Nephron progenitor cell (in vitro differentiated cells): Measurements from ENCODE around the gene SLC33A1.
"Not testable (repeated sequence)": the region's sequence is repeated elsewhere in the genome, so short reads cannot be mapped to it uniquely, and the experiment has no call there.

Experiments
- DNase-seq: peaks from one replicate; pipeline ENCODE4 v3.0.0; 2021
- H3K27ac Mint-ChIP-seq: 2 replicates; pipeline ENCODE4 v1.8.0; 2021; ENCODE audit warnings: mild to moderate bottlenecking, moderate library complexity, mixed read lengths
- H3K27me3 Mint-ChIP-seq: 2 replicates; pipeline ENCODE4 v1.8.0; 2021; ENCODE audit warnings: mild to moderate bottlenecking, low read depth, mixed read lengths; ENCODE audit not compliant: poor library complexity
- H3K36me3 Mint-ChIP-seq: 2 replicates; pipeline ENCODE4 v1.8.0; 2021; ENCODE audit warnings: low read depth, mixed read lengths
- H3K4me1 Mint-ChIP-seq: 2 replicates; pipeline ENCODE4 v1.8.0; 2021; ENCODE audit warnings: mixed read lengths
- H3K4me3 Mint-ChIP-seq: 2 replicates; pipeline ENCODE4 v1.8.0; 2021; ENCODE audit warnings: mild to moderate bottlenecking, moderate library complexity, mixed read lengths
- H3K9me3 Mint-ChIP-seq: 2 replicates; pipeline ENCODE4 v1.8.0; 2021; ENCODE audit warnings: mild to moderate bottlenecking, moderate library complexity, mixed read lengths
- TF ChIP-seq, protein P1 (sequence below): fragments of 200-600 bp; sonication (generic); IDR thresholded peaks from 2 replicates; pipeline ENCODE4 v1.5.0; 2021; ENCODE audit warnings: antibody characterized with exemption

The SLC33A1 gene

DNA sequence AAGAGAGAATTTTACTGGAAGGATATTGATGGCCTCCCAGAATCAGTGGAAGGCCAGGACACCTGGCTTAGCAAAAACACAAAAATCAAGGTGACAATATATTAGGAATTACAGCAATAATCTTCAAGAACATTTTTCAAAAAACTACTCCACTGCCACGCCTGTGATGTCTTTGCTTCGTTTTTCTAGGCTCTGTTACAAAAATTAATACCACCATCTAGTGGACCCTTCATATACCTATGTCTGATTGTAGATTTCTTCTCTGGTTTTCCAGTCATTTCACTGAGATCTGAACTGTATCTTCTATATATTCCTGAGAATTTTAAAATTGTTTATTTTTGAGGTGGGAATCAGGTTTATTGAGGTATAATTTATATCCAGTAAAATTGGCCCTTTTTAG, 5.6 kb upstream of the SLC33A1 start:
- TF ChIP-seq, protein P1, sequence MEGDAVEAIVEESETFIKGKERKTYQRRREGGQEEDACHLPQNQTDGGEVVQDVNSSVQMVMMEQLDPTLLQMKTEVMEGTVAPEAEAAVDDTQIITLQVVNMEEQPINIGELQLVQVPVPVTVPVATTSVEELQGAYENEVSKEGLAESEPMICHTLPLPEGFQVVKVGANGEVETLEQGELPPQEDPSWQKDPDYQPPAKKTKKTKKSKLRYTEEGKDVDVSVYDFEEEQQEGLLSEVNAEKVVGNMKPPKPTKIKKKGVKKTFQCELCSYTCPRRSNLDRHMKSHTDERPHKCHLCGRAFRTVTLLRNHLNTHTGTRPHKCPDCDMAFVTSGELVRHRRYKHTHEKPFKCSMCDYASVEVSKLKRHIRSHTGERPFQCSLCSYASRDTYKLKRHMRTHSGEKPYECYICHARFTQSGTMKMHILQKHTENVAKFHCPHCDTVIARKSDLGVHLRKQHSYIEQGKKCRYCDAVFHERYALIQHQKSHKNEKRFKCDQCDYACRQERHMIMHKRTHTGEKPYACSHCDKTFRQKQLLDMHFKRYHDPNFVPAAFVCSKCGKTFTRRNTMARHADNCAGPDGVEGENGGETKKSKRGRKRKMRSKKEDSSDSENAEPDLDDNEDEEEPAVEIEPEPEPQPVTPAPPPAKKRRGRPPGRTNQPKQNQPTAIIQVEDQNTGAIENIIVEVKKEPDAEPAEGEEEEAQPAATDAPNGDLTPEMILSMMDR, result no peak
- no peak for DNase-seq
- peaks cover 2% of the 10 kb centered on the region for H3K4me1 Mint-ChIP-seq
- H3K27ac Mint-ChIP-seq, result no peak overlapping the region
- H3K27me3 Mint-ChIP-seq, result peaks cover 9% of the 10 kb centered on the region
- peaks cover 2% of the 10 kb centered on the region for H3K36me3 Mint-ChIP-seq
- peaks cover 11% of the 10 kb centered on the region for H3K9me3 Mint-ChIP-seq
- H3K4me3 Mint-ChIP-seq, result no peak overlapping the region

- Mint-ChIP-seq H3K4me3 (peak overlapping the region; percentile 97), H3K27me3 (peaks cover 6% of the 10 kb centered on the region), H3K36me3 (peaks cover 16% of the 10 kb centered on the region), H3K27ac (peak overlapping the region; percentile 97), H3K4me1 (peaks cover 32% of the 10 kb centered on the region), H3K9me3 (peaks cover 12% of the 10 kb centered on the region)
- DNase-seq, result peak; percentile 59
- TF ChIP-seq, protein P1, result no peak
Observed at GRCh38 chr3:155853214-155854140, 750 bp downstream of the SLC33A1 start.

DNA sequence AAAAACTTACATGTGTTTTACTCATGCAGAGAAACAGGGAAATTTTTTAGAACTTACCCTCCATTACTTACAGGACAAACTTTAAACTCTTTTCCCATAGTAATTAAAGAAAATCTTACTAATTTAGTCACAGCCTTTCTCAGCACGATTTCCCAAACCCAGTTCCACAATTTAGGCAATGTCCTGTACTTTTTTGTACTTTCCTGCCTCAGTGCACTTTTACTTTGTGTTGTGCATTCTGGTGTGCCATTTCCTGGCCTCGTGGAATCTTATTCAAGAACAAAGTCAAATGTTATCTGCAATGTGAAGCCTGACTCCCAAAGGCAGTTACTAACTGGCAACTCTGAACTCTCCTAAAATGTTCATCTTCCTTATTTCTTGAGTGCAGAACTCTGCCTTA, 1.9 kb downstream of the SLC33A1 start:
- no peak overlapping the region for H3K27ac Mint-ChIP-seq
- no peak for DNase-seq

DNA sequence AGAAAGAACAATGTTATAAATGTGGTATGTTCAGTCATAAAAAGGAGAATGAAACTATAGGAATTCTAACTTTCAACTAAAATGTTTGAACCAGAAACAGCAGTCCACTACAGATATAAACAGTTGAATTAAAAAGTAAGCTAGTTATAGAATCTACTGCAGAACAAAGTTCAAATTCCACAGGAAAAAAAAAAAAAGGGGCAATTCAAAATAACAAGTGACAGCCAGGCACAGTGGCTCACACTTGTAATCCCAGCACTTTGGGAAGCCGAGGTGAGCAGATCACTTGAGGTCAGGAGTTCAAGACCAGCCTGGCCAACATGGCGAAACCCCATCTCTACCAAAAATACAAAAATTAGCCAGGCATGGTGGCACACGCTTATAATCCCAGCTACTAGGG, 4.8 kb downstream of the SLC33A1 start:
- H3K27me3 Mint-ChIP-seq, H3K27ac Mint-ChIP-seq, H3K9me3 Mint-ChIP-seq, H3K4me3 Mint-ChIP-seq, DNase-seq: not testable (repeated sequence)
- peaks cover 19% of the 10 kb centered on the region for H3K36me3 Mint-ChIP-seq
- H3K4me1 Mint-ChIP-seq, result peaks cover 35% of the 10 kb centered on the region

More for the DNA sequence above, 1.9 kb downstream of the SLC33A1 start:
- H3K4me3 Mint-ChIP-seq, result peak overlapping the region; percentile 97
- peaks cover 38% of the 10 kb centered on the region for H3K4me1 Mint-ChIP-seq
- peaks cover 6% of the 10 kb centered on the region for H3K27me3 Mint-ChIP-seq
- H3K9me3 Mint-ChIP-seq, result peaks cover 12% of the 10 kb centered on the region
- TF ChIP-seq, protein P1, result no peak
- H3K36me3 Mint-ChIP-seq, result peaks cover 25% of the 10 kb centered on the region

GRCh38 chr3:155847993-155848392, 6.2 kb downstream of the SLC33A1 start:
- H3K27me3 Mint-ChIP-seq, result no peaks in the 10 kb centered on the region
- DNase-seq, result no peak
- H3K27ac Mint-ChIP-seq, result no peak overlapping the region
- H3K36me3 Mint-ChIP-seq, result peaks cover 19% of the 10 kb centered on the region
- H3K9me3 Mint-ChIP-seq, result no peaks in the 10 kb centered on the region
- TF ChIP-seq, protein P1, result no peak
- H3K4me1 Mint-ChIP-seq, result peaks cover 30% of the 10 kb centered on the region
- no peak overlapping the region for H3K4me3 Mint-ChIP-seq

DNA sequence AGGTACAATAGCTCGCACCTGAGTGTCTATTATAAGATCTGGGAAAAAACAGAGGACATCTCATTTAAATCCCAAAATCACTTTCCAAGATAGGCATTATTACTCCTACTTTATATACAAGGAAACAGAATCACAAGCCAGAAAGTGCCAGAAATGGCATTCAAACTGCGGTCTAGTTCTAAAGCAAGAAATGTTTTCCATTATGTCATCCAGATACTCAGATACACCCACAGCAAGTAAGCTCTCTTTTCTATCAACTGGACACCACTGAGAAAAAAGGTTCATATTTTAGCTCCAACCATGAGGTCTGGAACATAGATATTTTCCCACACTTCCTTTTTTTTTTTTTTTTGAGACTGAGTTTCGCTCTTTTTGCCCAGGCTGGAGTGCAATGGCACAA, 8.1 kb downstream of the SLC33A1 start:
- TF ChIP-seq, protein P1, result no peak
- H3K36me3 Mint-ChIP-seq, result peaks cover 20% of the 10 kb centered on the region
- H3K4me1 Mint-ChIP-seq, result peaks cover 14% of the 10 kb centered on the region
- H3K9me3 Mint-ChIP-seq, result no peaks in the 10 kb centered on the region
- no peak overlapping the region for H3K4me3 Mint-ChIP-seq
- H3K27ac Mint-ChIP-seq, result no peak overlapping the region
- DNase-seq, result no peak
- H3K27me3 Mint-ChIP-seq, result no peaks in the 10 kb centered on the region
